ENCODE data around the gene SLCO6A1. TPM values are rescaled to one million over a fixed set of nuclear protein-coding genes. Genes with fewer than 3 reads are reported as not detected.

Gene SLCO6A1, protein sequence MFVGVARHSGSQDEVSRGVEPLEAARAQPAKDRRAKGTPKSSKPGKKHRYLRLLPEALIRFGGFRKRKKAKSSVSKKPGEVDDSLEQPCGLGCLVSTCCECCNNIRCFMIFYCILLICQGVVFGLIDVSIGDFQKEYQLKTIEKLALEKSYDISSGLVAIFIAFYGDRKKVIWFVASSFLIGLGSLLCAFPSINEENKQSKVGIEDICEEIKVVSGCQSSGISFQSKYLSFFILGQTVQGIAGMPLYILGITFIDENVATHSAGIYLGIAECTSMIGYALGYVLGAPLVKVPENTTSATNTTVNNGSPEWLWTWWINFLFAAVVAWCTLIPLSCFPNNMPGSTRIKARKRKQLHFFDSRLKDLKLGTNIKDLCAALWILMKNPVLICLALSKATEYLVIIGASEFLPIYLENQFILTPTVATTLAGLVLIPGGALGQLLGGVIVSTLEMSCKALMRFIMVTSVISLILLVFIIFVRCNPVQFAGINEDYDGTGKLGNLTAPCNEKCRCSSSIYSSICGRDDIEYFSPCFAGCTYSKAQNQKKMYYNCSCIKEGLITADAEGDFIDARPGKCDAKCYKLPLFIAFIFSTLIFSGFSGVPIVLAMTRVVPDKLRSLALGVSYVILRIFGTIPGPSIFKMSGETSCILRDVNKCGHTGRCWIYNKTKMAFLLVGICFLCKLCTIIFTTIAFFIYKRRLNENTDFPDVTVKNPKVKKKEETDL
- total RNA-seq (2014; rRNA removed; shearing (Covaris generic)) = 0.11 TPM in 1 of 2 replicates, not detected in the other

DNA sequence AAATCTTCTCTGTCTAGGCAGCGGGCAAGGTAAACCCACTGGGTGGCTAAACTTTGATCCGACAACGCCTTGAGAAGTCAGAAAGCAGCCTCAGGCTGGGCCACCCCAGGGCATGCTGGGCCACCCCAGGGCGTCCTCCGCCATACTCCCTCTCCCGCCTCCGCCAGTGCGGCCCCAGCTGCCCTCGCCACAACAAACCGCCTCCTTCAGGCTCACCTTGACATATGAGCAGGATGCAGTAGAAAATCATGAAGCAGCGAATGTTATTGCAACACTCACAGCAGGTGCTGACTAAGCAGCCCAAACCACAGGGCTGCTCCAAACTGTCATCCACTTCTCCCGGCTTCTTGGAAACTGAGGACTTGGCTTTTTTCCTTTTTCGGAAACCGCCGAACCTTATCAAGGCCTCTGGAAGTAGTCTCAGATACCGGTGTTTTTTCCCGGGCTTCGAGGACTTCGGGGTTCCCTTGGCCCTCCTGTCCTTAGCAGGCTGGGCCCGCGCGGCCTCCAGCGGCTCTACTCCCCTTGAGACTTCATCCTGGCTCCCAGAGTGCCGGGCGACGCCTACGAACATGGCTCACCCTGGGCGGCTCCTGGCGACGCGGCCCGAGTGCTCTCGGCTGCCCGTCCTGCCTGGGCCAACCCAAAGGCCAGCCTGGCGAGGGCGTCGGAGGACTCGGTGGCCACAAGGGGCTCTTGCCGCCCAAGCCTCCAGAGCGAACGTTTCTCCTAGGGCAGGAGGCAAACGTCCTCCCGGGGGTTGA, at the start of gene SLCO6A1:
TSS of gene SLCO6A1 (minus strand) at position 731 of the 764 bp plus-strand sequence. CDS start at position 574, 157 bp downstream.
- Histone ChIP-seq H3K27me3 (ENCODE audit: control insufficient read depth, insufficient read depth, low read length) (no peaks in the 10 kb centered on the region), H3K4me3 (ENCODE audit: insufficient read depth, low read depth, low read length) (no peak within 1 kb of the TSS), H3K36me3 (replicated peaks; ENCODE audit: control insufficient read depth, insufficient read depth, low read length) (no peaks in the 10 kb centered on the region)
- DNase-seq = peak; percentile 52

DNA sequence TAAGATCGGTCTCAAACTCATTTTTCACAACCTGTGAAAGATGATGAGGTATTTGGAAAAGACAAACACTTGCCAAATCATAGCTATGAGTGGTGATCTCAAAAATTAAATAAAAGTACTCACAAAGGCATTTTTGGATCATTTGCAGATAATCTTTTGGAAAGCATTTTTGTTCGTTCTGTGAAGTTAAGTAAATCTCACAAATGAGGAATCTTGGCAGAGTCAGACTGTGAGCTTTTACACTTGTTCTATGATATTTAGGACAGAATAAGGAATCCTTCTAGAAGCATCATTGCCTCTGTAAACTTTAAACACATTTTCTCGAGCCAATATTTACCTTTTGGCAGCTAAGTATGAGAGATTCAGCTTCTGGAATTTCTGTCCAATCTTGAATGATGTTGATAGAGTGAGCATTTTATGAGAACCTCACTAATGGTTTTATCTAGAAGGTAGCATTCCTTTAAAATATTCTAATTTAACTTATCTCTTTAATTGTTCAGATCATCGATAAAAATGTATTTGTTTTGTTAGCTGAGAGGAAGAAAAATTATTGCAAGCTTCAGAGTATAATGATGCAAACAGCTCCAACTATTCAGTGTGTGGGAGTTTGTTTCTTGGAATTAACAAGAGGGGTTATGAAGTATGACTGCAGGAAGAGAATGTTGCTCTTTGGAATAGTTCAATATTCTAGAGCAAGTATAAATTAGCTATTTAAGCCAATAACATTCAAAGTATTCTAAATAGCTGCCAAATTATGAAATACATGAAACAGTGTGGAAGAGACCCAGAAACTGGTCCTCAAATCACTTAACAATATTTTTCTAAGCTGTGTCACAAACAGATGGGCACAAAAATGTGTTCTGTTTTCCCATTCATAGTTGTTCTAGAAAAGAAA, 48.6 kb upstream of the SLCO6A1 start:
- DNase-seq = no peak
- no peak overlapping the region for H3K4me3 ChIP-seq (ENCODE audit: insufficient read depth, low read depth, low read length)
- H3K27me3 ChIP-seq (ENCODE audit: control insufficient read depth, insufficient read depth, low read length) = no peaks in the 10 kb centered on the region
- no peaks in the 10 kb centered on the region for H3K36me3 ChIP-seq (replicated peaks; ENCODE audit: control insufficient read depth, insufficient read depth, low read length)

GRCh38 chr5:102545175-102545574, 46.4 kb upstream of the SLCO6A1 start:
- Histone ChIP-seq H3K27me3 (ENCODE audit: control insufficient read depth, insufficient read depth, low read length) (no peaks in the 10 kb centered on the region), H3K4me3 (ENCODE audit: insufficient read depth, low read depth, low read length) (no peak overlapping the region), H3K36me3 (replicated peaks; ENCODE audit: control insufficient read depth, insufficient read depth, low read length) (no peaks in the 10 kb centered on the region)
- peak; percentile 12 for DNase-seq

GRCh38 chr5:102542057-102542456, 43.3 kb upstream of the SLCO6A1 start:
- H3K36me3 ChIP-seq (replicated peaks; ENCODE audit: control insufficient read depth, insufficient read depth, low read length) = no peaks in the 10 kb centered on the region
- DNase-seq = no peak
- no peaks in the 10 kb centered on the region for H3K27me3 ChIP-seq (ENCODE audit: control insufficient read depth, insufficient read depth, low read length)
- H3K4me3 ChIP-seq (ENCODE audit: insufficient read depth, low read depth, low read length) = no peak overlapping the region

- Histone ChIP-seq H3K4me3 (ENCODE audit: insufficient read depth, low read depth, low read length) (no peak overlapping the region), H3K27me3 (ENCODE audit: control insufficient read depth, insufficient read depth, low read length) (no peaks in the 10 kb centered on the region), H3K36me3 (replicated peaks; ENCODE audit: control insufficient read depth, insufficient read depth, low read length) (no peaks in the 10 kb centered on the region)
- DNase-seq = no peak
These were observed 41.4 kb upstream of the SLCO6A1 start for GRCh38 chr5:102539996-102540728.

DNA sequence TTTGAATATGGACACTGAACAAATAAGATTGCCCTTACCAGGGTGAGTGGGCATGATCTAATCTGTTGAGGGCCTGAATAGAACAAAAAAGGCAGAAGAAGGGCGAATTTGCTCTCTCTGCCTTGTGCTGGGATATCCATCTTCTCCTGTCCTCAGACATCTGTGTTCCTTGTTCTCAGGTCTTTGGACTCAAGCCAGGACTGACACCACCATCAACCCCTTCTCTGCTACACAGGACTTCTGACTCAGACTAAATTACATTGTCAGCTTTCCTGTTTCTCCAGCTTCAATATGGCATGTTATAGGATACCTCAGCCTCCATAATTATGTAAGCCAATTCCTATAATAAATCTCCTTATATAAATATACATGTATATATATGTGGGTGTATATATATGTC, 40.8 kb upstream of the SLCO6A1 start:
- no peak overlapping the region for H3K4me3 ChIP-seq (ENCODE audit: insufficient read depth, low read depth, low read length)

GRCh38 chr5:102537011-102537410, 38.2 kb upstream of the SLCO6A1 start:
- DNase-seq = no peak
- no peaks in the 10 kb centered on the region for H3K36me3 ChIP-seq (replicated peaks; ENCODE audit: control insufficient read depth, insufficient read depth, low read length)
- no peak overlapping the region for H3K4me3 ChIP-seq (ENCODE audit: insufficient read depth, low read depth, low read length)
- H3K27me3 ChIP-seq (ENCODE audit: control insufficient read depth, insufficient read depth, low read length) = no peaks in the 10 kb centered on the region

More for the DNA sequence above, 40.8 kb upstream of the SLCO6A1 start:
- no peaks in the 10 kb centered on the region for H3K36me3 ChIP-seq (replicated peaks; ENCODE audit: control insufficient read depth, insufficient read depth, low read length)
- no peaks in the 10 kb centered on the region for H3K27me3 ChIP-seq (ENCODE audit: control insufficient read depth, insufficient read depth, low read length)
- DNase-seq = no peak

DNA sequence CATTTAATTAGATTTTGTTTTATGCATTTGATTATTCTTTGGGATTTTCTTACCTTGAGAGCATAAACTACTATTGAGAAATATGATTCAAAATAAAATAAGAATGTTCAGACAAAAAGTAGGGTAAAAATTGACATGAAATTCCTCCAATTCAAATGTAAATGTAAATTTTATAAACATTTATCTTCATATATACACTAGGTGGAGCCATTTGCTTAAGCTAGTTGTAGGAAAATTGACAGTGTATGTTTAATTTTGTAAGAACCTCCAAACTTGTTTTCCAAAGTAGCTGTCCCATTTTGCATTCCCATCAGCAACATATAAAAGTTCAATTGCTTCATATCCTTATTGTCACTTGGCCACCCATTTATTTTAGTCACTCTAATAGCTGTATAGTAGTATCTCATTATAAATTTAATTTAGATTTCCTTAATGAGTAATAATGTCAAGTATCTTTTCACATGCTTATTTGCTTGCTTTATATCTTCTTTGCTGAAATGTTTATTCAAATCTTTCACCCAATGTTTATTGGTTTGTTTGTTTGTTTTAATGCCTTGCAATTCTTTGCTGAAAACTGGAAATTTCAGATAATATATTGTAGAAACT, 37.6 kb upstream of the SLCO6A1 start:
- Histone ChIP-seq H3K4me3 (ENCODE audit: insufficient read depth, low read depth, low read length) (no peak overlapping the region), H3K27me3 (ENCODE audit: control insufficient read depth, insufficient read depth, low read length) (no peaks in the 10 kb centered on the region), H3K36me3 (replicated peaks; ENCODE audit: control insufficient read depth, insufficient read depth, low read length) (no peaks in the 10 kb centered on the region)
- DNase-seq = no peak

DNA sequence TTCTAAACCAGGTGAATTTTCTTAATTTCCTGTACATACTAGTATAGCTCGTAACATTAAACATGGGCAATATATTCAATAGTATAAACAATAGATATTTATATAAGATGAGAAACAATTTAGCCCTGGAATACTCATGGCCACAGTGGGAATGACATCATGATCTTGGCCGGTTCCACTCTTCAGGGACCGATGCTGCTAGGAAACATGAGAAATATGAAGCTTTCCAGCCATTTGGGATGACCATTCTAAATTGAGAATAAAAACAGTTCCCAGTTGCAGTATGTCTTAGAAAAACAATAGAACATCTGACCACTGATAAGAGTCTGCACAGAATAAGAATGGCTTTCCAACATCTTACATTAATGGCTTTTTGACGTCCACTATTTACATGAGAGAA, 33.3 kb upstream of the SLCO6A1 start:
- no peak for DNase-seq
- no peaks in the 10 kb centered on the region for H3K36me3 ChIP-seq (replicated peaks; ENCODE audit: control insufficient read depth, insufficient read depth, low read length)

DNA sequence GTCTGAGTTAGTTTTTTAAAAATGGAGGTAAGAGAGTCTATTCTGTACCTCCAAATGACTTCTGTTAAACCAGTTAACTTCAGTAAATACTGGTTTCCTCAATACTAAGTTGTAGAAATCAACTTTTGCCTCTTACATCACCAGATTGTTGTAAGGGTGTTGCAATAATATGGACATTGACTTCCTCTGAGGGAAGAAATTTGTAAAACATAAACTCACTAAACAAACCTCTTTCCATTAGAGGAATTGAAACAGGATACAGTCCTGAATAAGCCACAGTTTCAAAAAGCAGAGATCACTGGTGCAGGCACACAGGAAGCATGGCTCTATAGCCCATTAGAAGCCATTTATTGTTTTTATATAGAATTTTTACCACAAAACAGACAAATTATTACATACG, 32.7 kb upstream of the SLCO6A1 start:
- DNase-seq = no peak
- no peaks in the 10 kb centered on the region for H3K27me3 ChIP-seq (ENCODE audit: control insufficient read depth, insufficient read depth, low read length)
- no peaks in the 10 kb centered on the region for H3K36me3 ChIP-seq (replicated peaks; ENCODE audit: control insufficient read depth, insufficient read depth, low read length)
- no peak overlapping the region for H3K4me3 ChIP-seq (ENCODE audit: insufficient read depth, low read depth, low read length)

More for the DNA sequence above, 33.3 kb upstream of the SLCO6A1 start:
- H3K4me3 ChIP-seq (ENCODE audit: insufficient read depth, low read depth, low read length) = no peak overlapping the region
- no peaks in the 10 kb centered on the region for H3K27me3 ChIP-seq (ENCODE audit: control insufficient read depth, insufficient read depth, low read length)

GRCh38 chr5:102529447-102529846, 30.6 kb upstream of the SLCO6A1 start:
- H3K4me3 ChIP-seq (ENCODE audit: insufficient read depth, low read depth, low read length) = no peak overlapping the region
- no peaks in the 10 kb centered on the region for H3K27me3 ChIP-seq (ENCODE audit: control insufficient read depth, insufficient read depth, low read length)
- no peaks in the 10 kb centered on the region for H3K36me3 ChIP-seq (replicated peaks; ENCODE audit: control insufficient read depth, insufficient read depth, low read length)
- DNase-seq = no peak

GRCh38 chr5:102529031-102529430, 30.2 kb upstream of the SLCO6A1 start:
- Histone ChIP-seq H3K27me3 (ENCODE audit: control insufficient read depth, insufficient read depth, low read length) (no peaks in the 10 kb centered on the region), H3K4me3 (ENCODE audit: insufficient read depth, low read depth, low read length) (no peak overlapping the region), H3K36me3 (replicated peaks; ENCODE audit: control insufficient read depth, insufficient read depth, low read length) (no peaks in the 10 kb centered on the region)
- no peak for DNase-seq

DNA sequence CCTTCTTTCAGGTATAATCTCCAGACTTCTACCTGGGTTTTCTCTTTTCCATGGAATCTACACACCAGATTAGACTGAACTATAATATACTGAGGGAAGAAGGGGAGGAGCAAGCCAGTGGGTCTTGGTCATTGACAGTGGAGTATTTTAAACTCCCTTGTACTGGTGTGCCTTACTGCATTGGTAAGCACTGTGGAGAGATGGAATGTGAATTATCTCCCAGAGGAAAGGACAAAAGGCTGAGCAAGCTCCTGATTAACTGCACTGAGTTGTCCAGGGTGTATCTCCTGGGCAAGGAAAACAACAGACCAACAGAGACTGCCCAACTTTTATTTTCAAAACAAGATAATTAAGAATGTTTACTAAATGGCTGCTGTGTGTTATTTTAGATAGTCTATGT, 29.8 kb upstream of the SLCO6A1 start:
- no peak overlapping the region for H3K4me3 ChIP-seq (ENCODE audit: insufficient read depth, low read depth, low read length)
- DNase-seq = no peak
- no peaks in the 10 kb centered on the region for H3K27me3 ChIP-seq (ENCODE audit: control insufficient read depth, insufficient read depth, low read length)
- H3K36me3 ChIP-seq (replicated peaks; ENCODE audit: control insufficient read depth, insufficient read depth, low read length) = no peaks in the 10 kb centered on the region
